ENCODE measurements around the gene C10orf120.

DNA sequence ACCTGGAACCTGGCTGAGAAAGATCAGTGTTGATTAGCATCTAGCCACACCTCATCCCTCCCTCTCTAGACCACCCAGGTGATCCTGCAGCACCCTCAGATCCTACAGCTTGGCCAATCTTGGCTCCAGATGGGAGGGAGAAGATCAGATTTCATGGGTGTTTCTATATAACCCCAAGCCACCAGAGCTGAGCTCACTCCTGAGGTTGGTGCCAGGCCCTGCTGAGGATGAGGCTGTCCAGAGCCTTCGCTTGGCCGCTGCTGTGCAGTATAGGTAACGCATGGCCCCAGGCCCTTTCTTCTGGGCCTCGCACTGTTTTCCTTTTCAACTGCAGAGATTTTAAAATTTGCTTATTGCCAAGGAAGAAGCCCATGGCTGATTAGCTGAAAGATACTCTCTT, 27.0 kb downstream of the C10orf120 start:
- TF ChIP-seq CTCF (IDR thresholded peaks at IDR 0.05) (no peak), POLR2A (IDR thresholded peaks at IDR 0.05) (no peak)
